Erythroblast (primary cell): ENCODE measurements around the gene KCNA5.

Experiments used
- DNase-seq, 2 experiments: peaks; one replicate each; lab custom pipeline; 2025; lab: John Stamatoyannopoulos, UW
- GATA1 ChIP-seq: IDR thresholded peaks from 2 replicates; pipeline ENCODE4 v1.6.1; 2011; ENCODE audit warnings: low read depth, mild to moderate bottlenecking, control low read depth, low read length, moderate library complexity
- POLR2A ChIP-seq: IDR thresholded peaks from 2 replicates; pipeline ENCODE4 v1.6.1; 2011; ENCODE audit warnings: mild to moderate bottlenecking, low read length

The KCNA5 gene

DNA sequence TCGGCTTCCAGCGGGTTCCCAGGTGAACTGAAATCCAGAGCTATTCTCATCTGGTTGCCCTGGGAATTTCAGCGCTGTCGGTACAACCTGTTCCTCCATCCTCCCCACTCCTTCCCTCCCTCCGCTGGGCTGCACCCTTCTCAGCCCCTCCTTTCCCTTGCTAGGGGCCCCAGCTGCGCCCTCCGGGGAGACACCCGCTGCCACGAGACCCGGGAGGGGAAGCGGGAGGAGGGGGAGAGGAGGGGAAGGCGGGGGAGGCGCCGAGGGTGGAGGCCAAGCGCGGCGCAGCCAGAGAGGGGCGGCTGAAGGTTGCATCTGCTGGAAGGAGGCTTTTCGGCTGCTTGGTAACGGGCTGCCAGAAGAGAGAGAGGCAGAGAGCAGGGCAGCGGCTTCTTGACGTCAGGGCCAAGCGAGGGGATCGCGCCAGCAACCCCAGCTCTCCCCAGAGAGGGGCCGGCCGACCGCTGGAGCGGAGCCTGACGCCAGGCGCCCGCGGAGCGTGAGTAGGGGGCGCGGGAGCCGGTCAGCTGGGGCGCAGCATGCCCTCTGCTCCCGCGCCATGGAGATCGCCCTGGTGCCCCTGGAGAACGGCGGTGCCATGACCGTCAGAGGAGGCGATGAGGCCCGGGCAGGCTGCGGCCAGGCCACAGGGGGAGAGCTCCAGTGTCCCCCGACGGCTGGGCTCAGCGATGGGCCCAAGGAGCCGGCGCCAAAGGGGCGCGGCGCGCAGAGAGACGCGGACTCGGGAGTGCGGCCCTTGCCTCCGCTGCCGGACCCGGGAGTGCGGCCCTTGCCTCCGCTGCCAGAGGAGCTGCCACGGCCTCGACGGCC is at the start of gene KCNA5:
Gene KCNA5, plus strand, starts transcription at position 291 of the 831 bp plus-strand sequence. Its CDS starts 269 bp downstream, at position 560.
- DNase-seq, result no peak
- TF ChIP-seq GATA1, result no peak
- TF ChIP-seq POLR2A, result no peak

DNA sequence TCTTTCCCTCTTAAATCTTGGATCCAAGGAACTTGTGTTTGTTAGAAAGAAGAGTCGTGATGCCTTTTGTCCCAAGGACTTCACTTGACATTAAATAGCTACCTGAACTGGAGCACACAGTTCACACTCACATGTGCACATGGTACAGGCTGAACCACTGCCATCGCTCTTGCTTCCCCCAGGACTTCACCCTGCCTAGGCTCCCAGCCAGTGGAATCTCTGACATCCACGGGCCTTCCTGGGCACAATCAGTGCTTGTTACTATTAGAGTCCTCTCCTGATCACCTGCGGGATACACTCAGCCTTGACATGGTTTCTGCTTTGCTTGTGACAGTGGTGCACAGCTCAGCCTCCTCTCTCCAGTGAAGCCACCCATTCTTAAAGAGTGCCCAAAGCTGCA is 49.1 kb upstream of the KCNA5 start:
- TF ChIP-seq GATA1 (no peak), POLR2A (no peak)
- DNase-seq, result no peak

DNA sequence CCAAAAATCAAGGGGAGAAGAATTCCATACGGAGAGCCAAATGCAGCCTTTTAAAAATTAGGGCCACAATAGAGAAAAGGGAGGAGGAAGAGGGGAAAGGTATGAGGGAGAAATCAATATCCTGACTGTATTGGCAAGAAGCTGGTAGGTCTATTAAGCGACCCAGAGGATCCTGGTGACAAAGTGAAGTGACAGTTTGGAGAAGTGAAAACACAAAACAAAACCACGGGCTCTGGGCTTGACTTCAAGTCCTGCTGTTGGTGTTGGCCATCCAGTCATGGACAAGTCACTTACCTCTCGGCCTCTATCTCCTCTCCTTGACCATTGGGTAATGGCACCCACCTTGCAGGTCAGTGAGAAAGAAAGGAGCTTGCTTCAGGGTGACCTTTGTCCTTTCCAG is 47.0 kb upstream of the KCNA5 start:
- no peak for DNase-seq
- no peak for TF ChIP-seq GATA1
- TF ChIP-seq POLR2A, result no peak

DNA sequence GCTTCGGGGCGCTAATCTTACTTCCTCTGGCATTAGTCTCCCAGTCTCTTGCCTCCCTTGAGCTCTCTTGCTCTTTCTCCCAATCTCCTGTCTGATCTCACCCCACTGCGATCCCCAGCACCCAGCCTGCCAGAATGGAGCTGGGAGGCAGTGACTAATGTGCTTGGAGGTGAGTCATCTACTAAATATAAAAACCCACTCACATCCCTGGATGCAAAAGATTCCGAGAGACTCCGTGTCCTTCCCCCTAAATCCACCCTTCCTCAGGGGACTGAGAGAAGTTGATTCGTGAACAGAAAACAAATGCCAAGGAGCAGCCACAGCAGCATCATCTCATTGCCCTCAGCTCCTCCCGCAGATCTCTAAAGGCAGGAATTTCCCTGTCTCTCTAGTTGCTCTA is 45.7 kb upstream of the KCNA5 start:
- TF ChIP-seq GATA1, result no peak
- TF ChIP-seq POLR2A, result no peak
- no peak for DNase-seq

DNA sequence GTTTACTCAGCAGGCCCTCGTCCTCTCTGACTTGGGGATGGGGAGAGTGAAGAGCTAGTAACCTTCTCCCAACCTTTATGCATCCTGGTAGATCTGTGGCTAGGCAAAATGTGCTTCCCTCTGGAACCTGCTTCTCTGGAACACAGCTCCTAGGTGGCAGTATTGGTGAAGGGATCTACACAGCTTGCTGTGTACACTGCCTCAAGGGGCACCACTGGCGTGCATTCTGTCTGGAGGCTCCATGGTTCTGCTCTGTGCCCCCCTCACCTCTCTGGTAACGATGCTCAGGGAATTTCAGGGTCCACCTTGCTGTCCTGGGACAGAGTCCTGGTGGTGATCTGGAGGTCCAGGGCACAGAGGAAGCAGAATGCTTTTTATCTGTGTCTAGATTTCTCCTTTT is 43.5 kb upstream of the KCNA5 start:
- no peak for DNase-seq
- TF ChIP-seq POLR2A, result no peak

DNA sequence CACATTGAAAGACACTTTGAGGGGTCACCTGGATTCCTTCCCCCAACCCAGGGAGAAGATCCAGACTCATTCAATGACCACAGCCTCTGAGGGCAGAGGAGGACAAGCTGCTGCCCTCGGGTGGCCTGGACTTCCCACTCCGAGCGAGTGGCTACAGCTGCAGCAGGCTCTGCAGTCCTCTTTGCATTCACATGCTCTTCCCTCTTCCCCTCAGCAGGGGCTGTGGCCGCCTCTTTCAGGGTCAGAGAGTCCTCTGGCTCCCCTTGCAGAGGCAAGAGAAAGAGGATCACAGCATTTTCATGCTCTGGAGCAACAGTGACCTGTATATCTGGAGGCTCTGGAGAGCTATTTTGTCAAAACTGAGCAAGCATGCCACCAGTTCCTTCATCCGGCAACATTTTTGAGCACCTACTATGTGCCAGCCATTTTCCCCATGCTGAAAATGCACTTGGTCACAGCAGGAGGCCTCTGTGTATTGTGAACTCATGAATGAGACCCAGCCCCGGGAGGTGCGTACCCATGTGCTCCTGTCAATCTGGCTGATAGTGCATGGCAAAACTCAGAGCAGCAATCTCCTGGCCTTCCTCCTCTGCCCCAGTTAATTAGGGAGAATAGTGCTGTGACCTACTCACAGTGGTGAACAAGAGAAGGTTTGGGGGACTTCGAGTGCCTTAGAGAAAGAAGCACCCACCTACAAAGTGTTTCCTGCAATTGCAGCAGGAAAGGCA is 42.9 kb upstream of the KCNA5 start:
- TF ChIP-seq GATA1 (no peak), POLR2A (no peak)
- no peak for DNase-seq

DNA sequence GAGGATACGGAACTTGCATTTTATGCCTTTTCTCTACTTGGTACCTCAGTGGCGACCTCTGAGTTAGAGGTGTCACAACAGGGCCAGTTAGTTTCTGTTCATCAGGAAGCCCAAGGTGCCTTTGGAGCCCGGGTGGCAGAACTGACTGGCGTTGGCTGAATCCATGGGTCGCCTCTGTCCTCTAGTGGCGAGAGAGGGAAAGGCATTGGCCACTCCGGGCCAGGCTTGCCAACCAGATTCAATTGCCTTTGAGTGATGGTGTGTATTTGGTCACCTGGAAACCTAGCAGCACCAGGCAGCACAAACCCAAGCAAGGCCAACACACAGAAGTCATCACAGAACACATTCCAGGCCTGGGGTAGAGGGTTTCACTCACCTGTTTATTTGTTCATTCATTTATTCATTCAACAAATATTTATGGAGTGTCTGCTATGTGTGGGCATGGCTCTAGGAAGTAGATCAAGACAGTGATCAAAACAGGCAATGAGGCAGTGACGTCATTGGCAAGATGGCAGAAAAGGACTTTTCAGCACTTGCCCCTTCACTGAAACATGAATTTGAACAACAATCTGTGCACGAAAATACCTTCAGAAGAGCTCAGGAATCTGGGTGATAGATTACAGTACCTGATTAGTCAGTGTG is 40.5 kb upstream of the KCNA5 start:
- TF ChIP-seq POLR2A, result no peak
- no peak for TF ChIP-seq GATA1
- DNase-seq, result peak; percentile 19 to 40

DNA sequence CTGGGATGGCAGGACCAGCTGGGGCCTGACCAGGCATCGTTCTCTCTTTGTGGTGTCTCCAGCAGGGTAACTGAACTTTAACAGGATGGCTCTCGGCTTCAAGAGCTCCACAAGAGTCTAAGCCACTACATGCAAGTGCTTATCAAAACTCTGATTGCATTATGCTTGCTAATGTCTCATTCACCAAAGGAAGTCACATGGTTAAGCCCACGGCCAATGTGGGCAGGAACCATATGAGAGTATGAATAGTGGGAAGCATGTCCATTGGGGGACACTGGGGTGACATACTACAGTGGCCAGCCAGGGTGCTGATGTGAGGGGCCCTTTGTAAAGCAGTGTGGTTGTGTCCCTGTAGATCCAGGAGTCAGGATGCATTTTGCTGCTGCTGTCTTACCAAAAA is 35.0 kb upstream of the KCNA5 start:
- no peak for TF ChIP-seq POLR2A
- TF ChIP-seq GATA1, result no peak
- no peak for DNase-seq

DNA sequence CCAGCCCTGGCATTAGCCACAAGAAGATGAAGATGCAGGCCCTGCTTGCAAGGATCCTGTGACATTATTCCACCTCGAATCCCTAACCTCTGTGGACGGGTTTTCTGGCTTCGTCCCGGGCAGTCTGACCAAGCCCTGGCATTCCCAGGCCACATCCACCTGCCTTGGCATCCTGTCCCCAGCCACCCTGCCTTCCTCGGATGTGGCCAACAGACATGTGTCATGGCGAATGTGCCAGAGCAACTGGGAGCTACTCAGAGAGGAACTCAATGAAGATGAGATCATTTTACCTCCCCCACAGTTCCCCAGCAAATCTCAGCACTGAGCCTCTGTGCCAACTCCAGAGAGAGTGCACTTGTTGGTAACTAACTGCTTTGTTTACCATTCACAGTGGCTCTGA is 33.5 kb upstream of the KCNA5 start:
- TF ChIP-seq POLR2A (no peak), GATA1 (no peak)
- DNase-seq, result no peak

DNA sequence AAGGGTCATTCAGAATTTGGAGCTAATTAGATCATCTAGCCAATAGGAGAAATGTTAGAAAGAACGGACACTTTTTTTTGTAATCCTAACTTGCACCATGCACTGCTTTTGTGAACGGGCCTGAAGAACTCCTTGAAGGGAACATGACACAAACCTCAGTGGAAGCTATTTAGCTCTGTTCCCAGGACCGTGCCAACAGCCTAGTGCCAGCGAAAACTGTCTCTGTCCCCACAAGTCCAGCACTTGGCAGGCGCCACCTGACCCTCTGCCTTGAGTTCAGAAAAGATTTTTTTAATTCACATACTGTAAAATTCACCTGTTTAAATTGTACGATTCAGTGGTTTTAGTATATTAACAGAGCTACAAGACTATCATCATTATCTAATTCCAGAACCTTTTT is 31.3 kb upstream of the KCNA5 start:
- no peak for TF ChIP-seq POLR2A
- TF ChIP-seq GATA1, result no peak
- DNase-seq, result no peak

DNA sequence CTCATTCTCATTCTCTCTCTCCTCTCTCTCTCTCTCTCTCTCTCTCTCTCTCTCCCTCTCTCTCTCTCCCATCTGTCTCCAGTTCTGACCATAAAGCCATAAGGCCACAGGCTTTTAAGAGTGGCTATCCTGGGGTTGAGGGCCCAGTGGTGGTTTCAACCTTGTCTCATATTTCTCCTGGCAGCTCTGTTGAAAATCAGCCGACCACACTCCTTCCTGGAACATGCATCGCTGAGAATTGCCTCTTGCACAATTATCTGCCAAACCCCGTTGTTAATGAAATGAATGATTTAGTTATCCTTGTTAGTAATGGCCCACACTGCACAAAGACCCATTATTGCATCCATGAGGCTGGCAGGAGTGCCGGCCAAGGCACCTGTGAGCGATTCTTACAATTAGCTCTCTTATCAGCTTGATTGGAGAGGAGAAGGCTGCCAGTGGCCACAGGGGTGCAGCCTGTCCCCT is 30.4 kb upstream of the KCNA5 start:
- TF ChIP-seq POLR2A (no peak), GATA1 (no peak)
- no peak for DNase-seq

DNA sequence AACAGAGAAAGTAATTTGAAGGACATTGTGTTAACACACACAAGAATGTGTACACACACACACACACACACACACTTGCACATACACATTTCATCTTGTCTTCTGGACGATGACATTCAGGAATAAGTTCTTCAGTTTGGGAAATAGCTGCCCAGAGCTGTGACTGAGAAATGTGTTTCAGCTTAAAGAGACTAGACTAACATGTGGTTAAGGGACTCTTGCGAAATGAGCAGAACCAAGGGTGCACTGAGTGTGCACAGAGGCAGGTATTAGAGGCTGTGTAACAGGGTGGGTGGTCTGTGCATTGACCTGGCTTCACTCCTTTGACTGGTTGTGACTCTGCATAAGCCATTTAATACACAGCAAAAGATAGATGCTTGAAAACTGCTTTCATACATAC is 29.4 kb upstream of the KCNA5 start:
- TF ChIP-seq GATA1, result no peak
- TF ChIP-seq POLR2A, result no peak
- DNase-seq, result no peak

DNA sequence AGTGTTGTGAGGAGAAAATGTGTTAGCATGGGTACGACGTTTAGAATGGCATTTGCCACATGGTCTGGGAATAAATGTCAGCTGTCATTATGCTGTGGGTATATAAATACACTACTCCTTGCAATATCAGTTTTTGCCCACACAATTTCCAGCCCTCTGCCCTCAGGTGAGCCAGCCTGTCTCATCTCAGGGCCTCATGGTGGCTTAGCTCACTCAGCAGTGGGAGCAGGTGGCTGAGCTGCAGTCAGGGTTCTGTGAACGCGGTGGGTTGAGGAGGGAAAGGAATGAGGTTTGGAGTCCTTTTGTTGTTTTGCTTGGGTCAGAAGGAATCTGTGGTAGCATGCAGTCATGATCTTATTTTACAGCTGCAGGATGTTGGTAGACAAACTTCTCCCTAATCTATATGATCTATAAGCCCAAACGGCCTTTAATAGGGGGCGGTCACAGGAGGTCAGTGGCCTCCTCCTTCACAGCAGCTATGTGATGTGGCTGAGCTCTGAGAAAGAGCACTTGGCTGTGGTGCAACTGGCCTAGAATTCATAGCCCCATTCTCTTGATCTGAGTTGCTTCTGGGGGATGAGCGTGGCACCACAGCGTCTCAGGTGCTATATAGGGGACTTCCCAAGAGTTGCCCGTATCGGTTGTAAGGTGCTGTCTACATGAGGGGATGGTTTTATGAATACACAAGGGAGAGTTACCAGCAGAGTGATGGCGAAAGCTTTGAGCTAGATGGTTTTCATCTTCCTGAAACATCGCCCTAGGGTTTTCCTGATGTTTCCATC is 27.8 kb upstream of the KCNA5 start:
- TF ChIP-seq POLR2A (no peak), GATA1 (no peak)
- no peak for DNase-seq
